DMS 273 (cell line): ENCODE measurements around the gene KCNN3.

Source experiments
- DNase-seq: peaks from one replicate; lab custom pipeline; 2025; ENCODE audit not compliant: unreplicated experiment; lab: John Stamatoyannopoulos, UW

KCNN3 gene

DNA sequence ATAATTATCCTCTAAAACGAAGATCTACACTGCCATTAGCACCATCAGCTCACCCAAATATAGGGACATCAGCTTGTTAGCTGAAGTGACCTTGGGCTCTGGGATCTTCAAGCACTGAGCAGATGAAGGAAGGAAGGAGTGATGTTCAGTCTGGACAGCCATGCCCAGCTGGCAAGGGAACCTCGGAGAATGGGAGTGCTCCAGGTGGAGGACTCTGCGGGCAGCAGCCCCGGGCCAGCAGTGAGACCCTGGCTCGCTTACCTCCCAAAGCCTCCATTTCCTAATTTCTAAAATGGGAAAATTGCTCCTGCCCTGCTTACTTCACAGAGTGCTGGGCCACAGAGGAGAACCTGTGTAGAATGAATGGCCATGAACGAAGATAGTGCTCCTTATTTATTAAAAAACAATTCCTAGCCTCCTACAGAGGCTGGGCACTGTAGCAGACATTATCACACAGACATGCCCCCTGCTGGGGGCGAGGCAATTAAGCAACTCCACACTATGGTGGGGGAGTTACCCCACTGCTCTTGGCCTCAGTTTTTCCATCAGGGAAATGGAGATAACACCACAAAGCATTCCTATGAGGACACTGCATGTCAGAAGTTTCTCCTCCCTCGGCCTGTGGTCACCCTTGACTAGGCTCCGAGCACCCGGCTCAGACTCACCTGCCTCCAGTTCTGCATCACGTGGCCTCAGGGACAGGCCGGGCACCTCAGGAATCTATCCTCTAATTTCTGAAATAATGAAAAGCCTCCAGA, 117.6 kb downstream of the KCNN3 start:
- peak; percentile 30 for DNase-seq

DNA sequence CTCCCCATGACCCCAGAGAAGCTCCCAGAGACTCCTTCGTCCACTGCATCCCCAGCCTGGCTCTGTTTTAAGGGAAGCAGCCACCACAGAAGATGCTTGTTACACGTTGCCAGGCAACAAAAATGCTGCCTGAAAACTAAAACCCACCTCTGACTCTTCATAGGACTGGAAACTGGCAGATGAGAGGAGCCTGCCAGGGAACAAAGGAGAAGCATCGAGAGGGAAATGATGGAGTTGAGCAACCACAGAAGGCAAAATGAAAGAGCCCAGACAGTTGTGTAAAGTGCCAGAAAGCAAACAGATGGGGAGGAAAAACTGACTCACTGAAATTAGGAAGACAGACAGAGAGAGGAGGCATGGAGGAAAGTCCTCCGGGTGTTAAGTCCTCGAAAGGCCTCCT, 118.4 kb downstream of the KCNN3 start:
- peak; percentile 82 for DNase-seq

GRCh38 chr1:154750681-154751665, 119.1 kb downstream of the KCNN3 start:
- DNase-seq, result peak; percentile 90

DNA sequence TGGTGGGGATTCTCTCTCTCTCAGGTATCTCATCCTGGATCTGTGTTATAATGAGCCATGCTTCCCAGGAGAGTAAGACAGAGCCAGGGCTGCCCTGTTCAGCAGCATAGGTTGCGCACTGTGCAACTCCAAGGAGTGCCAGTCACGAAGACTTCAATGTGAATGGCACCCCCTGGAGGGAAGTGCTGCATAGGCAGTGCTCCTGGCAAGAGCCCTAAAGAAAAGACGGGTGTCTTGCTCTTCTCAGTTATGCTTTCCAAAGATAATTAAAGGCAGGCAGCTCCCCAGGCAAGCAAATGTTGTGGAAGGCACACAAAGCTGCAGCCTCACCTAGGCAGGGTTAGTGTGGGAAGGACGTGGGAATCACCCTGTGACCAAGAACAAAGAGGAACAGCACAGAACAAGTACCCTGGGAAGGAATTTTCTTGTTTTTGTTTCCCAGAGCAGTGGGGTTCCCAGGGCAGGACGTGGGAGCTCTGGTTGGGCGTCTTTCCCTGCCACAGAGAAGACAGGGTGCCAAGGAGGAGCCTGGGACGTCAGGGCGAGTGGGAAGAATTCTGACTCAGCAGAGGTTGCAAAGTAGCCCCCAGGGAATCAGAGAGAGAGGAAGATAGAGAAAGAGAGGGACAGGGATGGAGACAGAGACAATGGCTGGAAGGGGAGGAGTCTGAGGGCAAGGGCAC, 120.9 kb downstream of the KCNN3 start:
- peak; percentile 64 for DNase-seq

- DNase-seq, result no peak
Observed at GRCh38 chr1:154748405-154748775, 121.7 kb downstream of the KCNN3 start.

DNA sequence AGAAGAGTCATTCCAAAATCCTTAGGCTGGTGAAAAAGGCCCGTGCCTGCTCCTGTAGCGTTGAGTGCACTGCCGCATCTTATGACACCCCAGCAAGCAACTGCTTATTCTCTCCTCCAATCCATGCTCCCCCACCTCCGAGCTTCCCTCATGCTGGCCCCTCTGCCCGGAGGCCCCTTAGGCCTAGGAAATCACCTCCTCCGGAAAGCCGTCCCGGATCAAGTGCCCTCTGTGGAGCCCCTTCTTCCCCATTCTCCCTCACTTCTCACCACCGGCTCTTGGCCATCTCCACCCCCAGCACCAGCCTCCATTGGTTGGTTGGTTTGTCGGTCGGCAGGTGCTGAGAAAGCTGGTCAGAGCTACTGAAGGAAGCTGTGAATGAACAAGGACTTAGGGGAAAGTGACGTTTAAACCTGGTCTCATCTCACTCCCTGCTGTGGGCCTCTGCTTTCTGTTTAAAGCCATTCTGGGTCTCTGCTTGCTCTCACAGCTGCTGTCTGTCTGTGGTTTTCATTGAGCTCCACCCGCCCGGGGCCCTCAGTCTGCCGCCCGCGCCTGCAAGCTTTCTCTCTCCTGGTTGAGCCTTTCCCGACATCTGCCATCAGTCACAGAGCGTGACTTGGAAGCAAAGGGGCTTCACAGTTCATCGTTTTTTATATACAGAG, 122.2 kb downstream of the KCNN3 start:
- peak; percentile 77 for DNase-seq

DNA sequence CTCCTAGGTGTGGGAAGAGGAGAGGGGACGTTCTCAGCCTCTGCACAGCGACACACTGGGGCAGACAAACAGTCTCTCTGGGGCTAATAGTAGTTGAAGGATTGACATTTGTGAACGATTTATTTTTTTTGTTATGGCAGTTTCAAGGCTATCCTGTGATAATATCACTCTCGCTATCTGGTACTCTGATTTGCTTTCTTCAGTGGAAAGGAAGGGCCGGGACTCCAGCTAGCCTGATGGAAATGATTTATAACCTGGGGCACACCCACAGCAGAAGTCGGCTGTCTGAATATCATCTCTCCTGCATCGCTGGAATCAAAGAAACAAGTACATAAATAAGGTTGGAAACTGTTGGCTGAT, 122.7 kb downstream of the KCNN3 start:
- no peak for DNase-seq

- peak; percentile 24 for DNase-seq
Observed at GRCh38 chr1:154746622-154747299, 123.3 kb downstream of the KCNN3 start.

DNA sequence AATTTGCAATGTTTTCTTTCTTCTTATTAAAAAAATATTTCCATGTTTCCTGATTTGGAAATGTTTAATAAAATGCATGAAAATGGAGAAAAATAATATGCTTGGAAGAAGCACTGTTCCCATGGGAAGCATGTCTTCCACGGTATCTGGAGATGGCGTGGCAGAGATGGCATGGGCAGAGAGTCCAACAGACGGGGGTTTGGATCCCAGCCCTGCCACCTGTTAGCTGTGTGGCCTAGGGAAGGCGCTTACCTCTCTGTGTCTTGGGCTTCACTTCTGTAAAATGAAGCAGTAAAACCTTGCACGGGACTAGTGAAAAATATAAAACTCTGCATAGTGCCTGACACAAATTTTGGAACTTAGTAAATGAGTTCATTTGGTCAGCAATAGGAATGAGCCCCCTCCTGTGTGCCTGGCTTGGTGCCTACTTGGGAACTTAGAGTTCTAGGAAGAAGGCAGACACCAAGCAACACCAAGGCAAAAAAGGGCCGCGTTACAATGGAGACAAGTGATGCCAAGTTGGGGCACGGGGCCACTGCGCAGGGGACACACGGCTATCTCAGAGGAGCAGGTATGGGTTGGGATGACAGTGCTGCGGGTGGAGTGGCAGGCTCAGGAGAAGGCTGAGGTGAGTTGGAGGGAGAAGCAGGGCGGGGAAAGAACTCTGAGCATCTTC, 124.2 kb downstream of the KCNN3 start:
- DNase-seq, result no peak

- DNase-seq, result no peak
Observed at GRCh38 chr1:154745286-154745731, 124.8 kb downstream of the KCNN3 start.

- DNase-seq, result no peak
Observed at GRCh38 chr1:154744352-154745035, 125.6 kb downstream of the KCNN3 start.

GRCh38 chr1:154743526-154744036, 126.5 kb downstream of the KCNN3 start:
- DNase-seq, result no peak

GRCh38 chr1:154742606-154743005, 127.5 kb downstream of the KCNN3 start:
- no peak for DNase-seq

DNA sequence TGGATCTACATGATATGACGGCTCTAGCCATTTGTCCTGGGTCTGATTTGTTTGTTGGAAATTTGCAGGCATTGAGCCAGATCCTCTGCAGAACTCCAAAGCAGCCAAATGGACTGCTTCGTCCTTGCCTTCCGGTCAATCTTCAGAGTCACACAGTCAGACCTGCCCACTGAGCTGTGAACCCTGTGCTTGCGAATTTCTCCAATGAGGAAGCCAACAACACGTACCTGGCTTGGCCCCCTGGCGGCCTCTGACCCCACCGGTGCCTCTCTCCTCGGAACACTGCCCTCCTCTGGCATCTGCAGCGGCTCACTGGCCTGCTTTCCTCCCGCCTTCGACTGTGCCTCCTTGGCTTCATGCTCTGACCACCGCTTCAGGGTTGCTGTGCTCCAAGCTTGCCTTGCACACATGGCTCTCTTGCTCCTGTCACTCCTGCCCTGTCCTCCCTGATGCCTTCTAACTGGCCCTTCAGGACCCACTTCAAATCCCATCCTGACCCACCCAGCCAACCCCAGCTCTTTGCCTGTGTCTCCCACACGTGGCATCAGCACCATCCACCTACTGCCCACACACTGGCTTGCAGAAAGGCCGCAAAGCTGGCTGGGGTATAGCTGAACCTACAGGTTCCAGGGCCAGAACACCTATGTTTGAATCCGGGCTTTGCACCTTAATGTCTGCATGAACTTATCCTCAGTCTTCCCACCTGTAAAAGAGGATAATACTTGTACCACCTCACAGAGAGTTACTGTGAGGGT, 128.2 kb downstream of the KCNN3 start:
- DNase-seq, result no peak

DNA sequence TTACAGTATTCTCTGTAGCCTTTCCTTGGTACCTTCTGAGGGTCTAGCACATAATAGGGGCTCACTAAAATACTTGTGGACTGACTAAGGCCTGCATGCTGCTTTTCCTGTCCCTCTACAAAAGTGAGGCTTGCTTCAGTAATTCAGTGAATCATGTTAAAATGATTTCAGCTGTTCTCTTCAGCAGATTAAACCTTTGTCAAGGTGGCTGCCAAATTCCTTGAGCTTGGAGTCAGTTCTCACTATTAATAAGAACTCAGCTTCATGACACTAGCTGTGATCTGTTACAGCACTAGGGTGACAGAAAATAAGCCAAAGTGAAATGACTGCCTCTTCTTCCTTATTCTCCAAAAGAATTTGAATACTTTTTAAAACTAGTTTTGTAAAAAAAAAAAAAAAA, 128.8 kb downstream of the KCNN3 start:
- no peak for DNase-seq

- DNase-seq, result no peak
Observed at GRCh38 chr1:154739654-154740053, 130.4 kb downstream of the KCNN3 start.

DNA sequence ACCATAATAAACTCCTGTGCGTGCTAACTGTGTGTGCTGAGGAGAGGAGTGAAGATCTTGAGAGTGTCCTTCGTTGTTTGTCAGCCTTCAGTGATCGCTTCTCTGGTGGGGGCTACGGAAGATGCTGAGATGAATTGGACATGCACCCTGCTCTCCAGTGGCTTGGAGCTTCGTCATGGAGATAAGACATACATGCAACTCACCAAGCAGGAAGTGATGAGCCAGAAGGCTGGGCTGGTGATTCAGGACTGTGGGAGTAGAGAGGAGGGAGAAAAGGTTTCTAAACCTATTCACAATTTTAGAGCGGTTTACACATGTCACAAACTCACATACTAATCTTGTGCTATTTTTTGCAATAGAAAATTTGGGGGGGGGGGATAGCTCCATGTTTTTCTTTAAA, 133.2 kb downstream of the KCNN3 start:
- DNase-seq, result no peak

DNA sequence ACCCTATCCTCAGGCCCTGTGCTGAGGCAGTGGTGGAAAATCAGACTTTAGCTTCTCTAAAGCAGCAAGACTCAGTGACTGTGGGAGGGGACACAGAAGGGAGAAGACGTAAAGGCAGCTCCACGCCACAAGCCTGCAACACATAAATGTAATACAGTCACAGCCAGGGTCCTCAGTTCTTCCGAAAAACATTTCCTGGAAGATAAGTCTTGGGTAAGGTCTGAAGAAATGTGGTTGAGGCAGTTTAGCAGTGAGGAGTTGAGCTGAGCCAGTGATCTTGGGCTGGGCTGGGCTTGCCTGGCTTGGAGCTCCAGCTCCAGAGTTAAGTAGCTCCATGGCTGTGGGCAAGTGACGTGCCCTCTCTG, 134.3 kb downstream of the KCNN3 start:
- no peak for DNase-seq
